ENCODE data around the gene GRM7. TPM values are rescaled to one million over a fixed set of nuclear protein-coding genes. Genes with fewer than 3 reads are reported as not detected.

GRM7 gene
- total and polyA plus RNA-seq, 9 donors = 0.18 to 0.85 (median 0.26) TPM; not detected in 3

DNA sequence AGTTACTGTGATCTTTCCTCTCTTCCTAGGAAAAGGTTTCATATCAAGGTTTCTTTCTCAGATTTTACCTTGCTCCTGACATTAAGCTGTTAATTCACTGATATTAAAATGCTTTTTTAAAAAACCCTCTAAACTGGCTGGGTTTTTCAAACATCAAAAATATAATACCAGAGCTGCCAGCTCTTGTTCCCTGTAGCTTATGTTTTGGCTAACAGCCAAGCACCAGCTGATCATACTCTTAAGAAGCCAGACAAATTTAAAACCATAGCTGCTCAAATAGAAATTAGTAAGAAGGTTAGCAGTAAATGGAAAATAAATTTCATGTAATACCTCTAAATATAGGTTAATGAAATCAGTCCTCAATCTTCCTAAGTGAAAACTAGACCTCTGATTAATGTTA is 657.5 kb downstream of the GRM7 start:
- H3K4me3 ChIP-seq = no peak overlapping the region
- H3K36me3 ChIP-seq = no peaks in the 10 kb centered on the region
- H3K9me3 ChIP-seq = no peaks in the 10 kb centered on the region
- H3K27me3 ChIP-seq = no peaks in the 10 kb centered on the region
- no peak for DNase-seq
- TF ChIP-seq EP300 (IDR thresholded peaks at IDR 0.05) (no peak), POLR2A (IDR thresholded peaks at IDR 0.05) (no peak)
- TF ChIP-seq, protein P1, sequence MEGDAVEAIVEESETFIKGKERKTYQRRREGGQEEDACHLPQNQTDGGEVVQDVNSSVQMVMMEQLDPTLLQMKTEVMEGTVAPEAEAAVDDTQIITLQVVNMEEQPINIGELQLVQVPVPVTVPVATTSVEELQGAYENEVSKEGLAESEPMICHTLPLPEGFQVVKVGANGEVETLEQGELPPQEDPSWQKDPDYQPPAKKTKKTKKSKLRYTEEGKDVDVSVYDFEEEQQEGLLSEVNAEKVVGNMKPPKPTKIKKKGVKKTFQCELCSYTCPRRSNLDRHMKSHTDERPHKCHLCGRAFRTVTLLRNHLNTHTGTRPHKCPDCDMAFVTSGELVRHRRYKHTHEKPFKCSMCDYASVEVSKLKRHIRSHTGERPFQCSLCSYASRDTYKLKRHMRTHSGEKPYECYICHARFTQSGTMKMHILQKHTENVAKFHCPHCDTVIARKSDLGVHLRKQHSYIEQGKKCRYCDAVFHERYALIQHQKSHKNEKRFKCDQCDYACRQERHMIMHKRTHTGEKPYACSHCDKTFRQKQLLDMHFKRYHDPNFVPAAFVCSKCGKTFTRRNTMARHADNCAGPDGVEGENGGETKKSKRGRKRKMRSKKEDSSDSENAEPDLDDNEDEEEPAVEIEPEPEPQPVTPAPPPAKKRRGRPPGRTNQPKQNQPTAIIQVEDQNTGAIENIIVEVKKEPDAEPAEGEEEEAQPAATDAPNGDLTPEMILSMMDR (IDR thresholded peaks at IDR 0.05) = no peak
- no peak overlapping the region for H3K27ac ChIP-seq
- H3K4me1 ChIP-seq (ENCODE audit: insufficient read depth) = no peaks in the 10 kb centered on the region
- intact Hi-C loops (cut with DNase I) = no loop called here

DNA sequence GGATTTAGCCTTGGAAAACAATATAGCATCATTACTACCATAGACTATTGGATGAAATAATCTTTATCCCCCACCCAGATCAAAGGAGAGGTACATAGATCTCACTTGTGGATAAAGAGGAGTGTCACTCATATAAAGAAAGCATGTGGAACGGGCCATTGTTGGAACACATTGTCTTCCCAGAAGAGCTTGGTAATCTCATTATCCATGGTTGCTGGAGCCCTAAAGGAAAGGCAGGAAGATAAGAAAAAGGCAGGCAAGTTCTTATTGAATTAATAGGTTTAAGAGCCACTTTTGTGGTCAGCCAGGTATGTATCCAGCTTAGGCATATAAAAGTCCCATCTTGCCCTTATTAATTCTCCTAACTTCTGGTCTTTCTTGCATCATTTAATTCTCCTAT is 659.1 kb downstream of the GRM7 start:
- Histone ChIP-seq H3K9me3 (no peaks in the 10 kb centered on the region), H3K4me3 (no peak overlapping the region), H3K36me3 (no peaks in the 10 kb centered on the region), H3K4me1 (ENCODE audit: insufficient read depth) (no peaks in the 10 kb centered on the region), H3K27me3 (no peaks in the 10 kb centered on the region), H3K27ac (no peak overlapping the region)
- DNase-seq = no peak
- WGBS, 3 donors = 95 to 100% (median 97%) methylated on average over 1 of the region's 1 CpG
- intact Hi-C loops (cut with DNase I) = no loop called here
- no peak for TF ChIP-seq EP300 (IDR thresholded peaks at IDR 0.05)
- TF ChIP-seq POLR2A (IDR thresholded peaks at IDR 0.05) = no peak
- TF ChIP-seq, protein P1 (IDR thresholded peaks at IDR 0.05) = no peak

DNA sequence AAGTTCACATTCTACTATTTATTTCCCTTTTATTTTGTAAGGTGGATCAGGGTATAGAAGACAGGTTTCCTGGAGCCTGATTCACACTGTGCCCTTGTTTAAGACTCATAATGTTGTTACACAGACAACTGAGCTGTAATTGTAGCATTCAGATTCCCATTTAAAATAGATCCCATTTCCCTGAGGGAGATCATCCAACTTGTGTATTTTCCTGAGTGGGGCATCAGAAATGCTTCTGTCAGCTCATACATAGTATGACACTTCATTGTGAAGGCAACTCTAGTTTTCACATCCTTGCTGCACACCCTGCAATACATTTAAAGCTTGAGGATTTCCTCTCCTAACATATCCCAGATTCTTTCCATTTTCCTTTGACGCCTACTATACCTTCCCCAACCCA is 659.7 kb downstream of the GRM7 start:
- Histone ChIP-seq H3K27ac (no peak overlapping the region), H3K4me1 (ENCODE audit: insufficient read depth) (no peaks in the 10 kb centered on the region), H3K36me3 (no peaks in the 10 kb centered on the region), H3K9me3 (no peaks in the 10 kb centered on the region), H3K27me3 (no peaks in the 10 kb centered on the region), H3K4me3 (no peak overlapping the region)
- TF ChIP-seq POLR2A (IDR thresholded peaks at IDR 0.05) (no peak), EP300 (IDR thresholded peaks at IDR 0.05) (no peak)
- TF ChIP-seq, protein P1 (IDR thresholded peaks at IDR 0.05) = no peak
- intact Hi-C loops (cut with DNase I) = no loop called here
- 97 to 98% (median 98%) methylated on average over 1 of the region's 1 CpG for WGBS, 3 donors
- DNase-seq = no peak

DNA sequence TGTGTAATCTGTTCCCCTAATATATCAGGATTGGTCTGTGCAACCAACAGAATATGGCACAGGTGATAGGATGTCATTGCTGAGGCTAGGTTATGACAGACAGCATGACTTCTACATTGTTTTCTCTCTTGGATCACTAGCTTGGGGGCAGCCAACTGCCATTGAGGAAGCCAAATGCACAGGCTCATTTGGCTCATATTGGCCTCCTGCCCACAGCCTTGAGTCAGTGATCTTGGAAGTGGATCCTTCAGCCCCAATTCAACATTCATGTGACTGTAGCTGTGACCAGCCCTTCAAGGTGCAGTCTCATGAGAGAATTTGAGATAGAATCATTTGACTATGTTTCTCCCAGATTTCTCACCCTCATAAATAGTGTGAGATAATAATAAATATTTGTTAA is 675.6 kb downstream of the GRM7 start:
- DNase-seq = no peak
- Histone ChIP-seq H3K9me3 (no peaks in the 10 kb centered on the region), H3K27ac (no peak overlapping the region), H3K36me3 (no peaks in the 10 kb centered on the region), H3K4me1 (ENCODE audit: insufficient read depth) (no peaks in the 10 kb centered on the region), H3K27me3 (no peaks in the 10 kb centered on the region), H3K4me3 (no peak overlapping the region)
- TF ChIP-seq POLR2A (IDR thresholded peaks at IDR 0.05) = no peak
- no peak for TF ChIP-seq EP300 (IDR thresholded peaks at IDR 0.05)
- TF ChIP-seq, protein P1 (IDR thresholded peaks at IDR 0.05) = no peak
- intact Hi-C loops (cut with DNase I) = no loop called here

DNA sequence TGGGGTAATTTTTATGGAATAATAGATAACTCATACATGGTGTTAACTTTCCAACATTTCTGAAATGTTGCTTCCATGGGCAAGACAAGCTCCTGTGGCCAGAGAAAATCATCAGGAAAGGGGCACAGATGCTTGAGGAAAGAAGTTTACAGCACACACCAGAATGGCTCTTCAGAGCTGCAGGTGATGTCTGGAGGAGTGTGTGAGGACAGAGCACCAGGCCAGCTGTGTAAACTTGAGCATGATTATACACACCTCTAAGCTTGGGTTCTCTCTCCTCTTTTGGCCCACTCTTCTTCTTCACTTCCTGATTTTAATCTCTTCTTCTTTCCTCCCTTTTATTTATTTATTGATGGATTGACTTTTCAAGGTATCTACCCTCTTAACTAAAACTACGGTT is 676.0 kb downstream of the GRM7 start:
- intact Hi-C loops (cut with DNase I) = no loop called here
- no peaks in the 10 kb centered on the region for H3K9me3 ChIP-seq
- no peaks in the 10 kb centered on the region for H3K27me3 ChIP-seq
- H3K4me3 ChIP-seq = no peak overlapping the region
- no peak for DNase-seq
- WGBS, 3 donors = 95 to 100% (median 100%) methylated on average over 1 of the region's 1 CpG
- TF ChIP-seq POLR2A (IDR thresholded peaks at IDR 0.05) (no peak), EP300 (IDR thresholded peaks at IDR 0.05) (no peak)
- TF ChIP-seq, protein P1 (IDR thresholded peaks at IDR 0.05) = no peak
- no peaks in the 10 kb centered on the region for H3K36me3 ChIP-seq
- no peak overlapping the region for H3K27ac ChIP-seq
- no peaks in the 10 kb centered on the region for H3K4me1 ChIP-seq (ENCODE audit: insufficient read depth)
